ENCODE measurements around the gene B4GALT7.
"Not testable (repeated sequence)": the region's sequence is repeated elsewhere in the genome, so short reads cannot be mapped to it uniquely, and the experiment has no call there.

GRCh38 chr5:177559446-177559941, 40.4 kb upstream of the B4GALT7 start:
- TF ChIP-seq, protein P1, sequence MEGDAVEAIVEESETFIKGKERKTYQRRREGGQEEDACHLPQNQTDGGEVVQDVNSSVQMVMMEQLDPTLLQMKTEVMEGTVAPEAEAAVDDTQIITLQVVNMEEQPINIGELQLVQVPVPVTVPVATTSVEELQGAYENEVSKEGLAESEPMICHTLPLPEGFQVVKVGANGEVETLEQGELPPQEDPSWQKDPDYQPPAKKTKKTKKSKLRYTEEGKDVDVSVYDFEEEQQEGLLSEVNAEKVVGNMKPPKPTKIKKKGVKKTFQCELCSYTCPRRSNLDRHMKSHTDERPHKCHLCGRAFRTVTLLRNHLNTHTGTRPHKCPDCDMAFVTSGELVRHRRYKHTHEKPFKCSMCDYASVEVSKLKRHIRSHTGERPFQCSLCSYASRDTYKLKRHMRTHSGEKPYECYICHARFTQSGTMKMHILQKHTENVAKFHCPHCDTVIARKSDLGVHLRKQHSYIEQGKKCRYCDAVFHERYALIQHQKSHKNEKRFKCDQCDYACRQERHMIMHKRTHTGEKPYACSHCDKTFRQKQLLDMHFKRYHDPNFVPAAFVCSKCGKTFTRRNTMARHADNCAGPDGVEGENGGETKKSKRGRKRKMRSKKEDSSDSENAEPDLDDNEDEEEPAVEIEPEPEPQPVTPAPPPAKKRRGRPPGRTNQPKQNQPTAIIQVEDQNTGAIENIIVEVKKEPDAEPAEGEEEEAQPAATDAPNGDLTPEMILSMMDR (IDR thresholded peaks at IDR 0.05 in 8 of 11, conservative IDR thresholded peaks at IDR 0.05 in 3 of 11): not testable (repeated sequence)
- not testable (repeated sequence) for TF ChIP-seq POLR2A (IDR thresholded peaks at IDR 0.05)
